HepG2 (cell line): Measurements from ENCODE around the gene RDM1. TPM values are rescaled to one million over a fixed set of nuclear protein-coding genes. Genes with fewer than 3 reads are reported as not detected.

ENCODE experiments used
- ATAC-seq: fragments of 200-7000 bp; cut with Tn5 transposase; 3 replicates; pipeline ENCODE4 v1.9.1; 2020; ENCODE audit warnings: mild to moderate bottlenecking, moderate library complexity
- BruUV-seq: library from RNA; stranded (reverse); fragments of 400-500 nt; replicated peaks from 2 replicates; lab custom pipeline; 2021; lab: Mats Ljungman, UMichigan
- CTCF ChIA-PET: fragments of 300-600 bp; formaldehyde crosslinking; extraction: SDS; loops from one replicate; lab custom pipeline; 2021; ENCODE audit warnings: low total read pairs, inconsistent platforms, low intra/inter-chr PET ratio; lab: Yijun Ruan, JAX
- POLR2A ChIA-PET: fragments of 350-600 bp; sonication (Branson Sonifier 250); formaldehyde crosslinking; loops from one replicate; lab custom pipeline; 2020; ENCODE audit warnings: antibody characterized with exemption, inconsistent platforms; lab: Yijun Ruan, JAX
- DNase-seq: peaks from one replicate; pipeline ENCODE4 v3.0.0-alpha.2; 2015; ENCODE audit warnings: low spot score
- FAIRE-seq: peaks from 3 replicates; lab custom pipeline; 2011; peaks lifted over from hg19 to GRCh38; lab: Jason Lieb, UNC
- H2AFZ ChIP-seq: one replicate; pipeline ENCODE4 v1.6.1; 2011; ENCODE audit warnings: low read length, inconsistent platforms
- H3K27ac ChIP-seq: fragments of 300-600 bp; 3 replicates; pipeline ENCODE4 v1.8.0; 2011; ENCODE audit warnings: mixed run types, mild to moderate bottlenecking, mixed read lengths, low read length, inconsistent platforms; ENCODE audit not compliant: insufficient read depth; ENCODE audit errors: extremely low read length
- H3K27me3 ChIP-seq, 2 experiments: fragments of 200-600 bp in 1 of 2; 2 replicates in 1 of 2; 3 replicates in 1 of 2; pipeline versions ENCODE4 v1.6.0 to v1.8.0; 2011; ENCODE audit warnings: low read length in 2 of 2, mild to moderate bottlenecking in 2 of 2, moderate library complexity in 2 of 2, inconsistent platforms in 1 of 2; ENCODE audit not compliant: insufficient read depth in 2 of 2, control insufficient read depth in 1 of 2
- H3K36me3 ChIP-seq, 2 experiments: fragments of 200-600 bp in 1 of 2; replicated peaks in 1 of 2; 2 replicates in 1 of 2; 3 replicates in 1 of 2; pipeline versions ENCODE4 v1.5.1 to v1.8.0; 2011; ENCODE audit warnings: low read length in 2 of 2, inconsistent platforms in 1 of 2; ENCODE audit not compliant: insufficient read depth in 2 of 2, control insufficient read depth in 1 of 2
- H3K4me1 ChIP-seq: 2 replicates; pipeline ENCODE4 v1.5.1; 2012; ENCODE audit warnings: low read length, inconsistent platforms; ENCODE audit not compliant: insufficient read depth
- H3K4me2 ChIP-seq: 2 replicates; pipeline ENCODE4 v1.6.0; 2011; ENCODE audit warnings: low read depth, low read length, inconsistent platforms
- H3K4me3 ChIP-seq, 3 experiments: fragments of 200-600 bp in 1 of 3; sonication (generic), shearing (Covaris generic) in 1 of 3; replicated peaks in 1 of 3; 2 replicates each; pipeline ENCODE4 v1.5.1; 2011 to 2016; ENCODE audit warnings: low read length in 3 of 3, inconsistent platforms in 2 of 3, low read depth in 2 of 3, mild to moderate bottlenecking in 2 of 3, control low read depth in 1 of 3, mixed read lengths in 1 of 3; ENCODE audit not compliant: insufficient read depth in 1 of 3
- H3K79me2 ChIP-seq: one replicate; pipeline ENCODE4 v1.6.1; 2011; ENCODE audit warnings: low read length, inconsistent platforms; ENCODE audit not compliant: insufficient read depth
- H3K9ac ChIP-seq: 2 replicates; pipeline ENCODE4 v1.6.0; 2011; ENCODE audit warnings: mild to moderate bottlenecking, low read depth, low read length, inconsistent platforms; ENCODE audit not compliant: insufficient read depth
- H3K9me3 ChIP-seq: 2 replicates; pipeline ENCODE4 v1.5.1; 2012; ENCODE audit warnings: mild to moderate bottlenecking, low read length
- H4K20me1 ChIP-seq: 2 replicates; pipeline ENCODE4 v1.6.0; 2011; ENCODE audit warnings: inconsistent platforms, mild to moderate bottlenecking, low read length, moderate library complexity; ENCODE audit not compliant: insufficient read depth
- CHD2 ChIP-seq: IDR thresholded peaks from 2 replicates; pipeline ENCODE4 v1.6.1; 2011; ENCODE audit warnings: low read depth, low read length, improper control_type of control experiment
- CREM ChIP-seq, 2 experiments: sonication (generic) in 1 of 2; formaldehyde crosslinking in 1 of 2; IDR thresholded peaks; 2 replicates each; pipeline versions ENCODE4 v1.4.0 to v1.6.1; 2016 to 2020; ENCODE audit warnings: antibody characterized with exemption in 1 of 2, mild to moderate bottlenecking in 1 of 2, missing genetic modification reagents in 1 of 2
- MED13 ChIP-seq: sonication (generic); formaldehyde crosslinking; IDR thresholded peaks from 2 replicates; pipeline ENCODE4 v1.5.0; 2020; ENCODE audit warnings: missing genetic modification reagents
- ONECUT2 ChIP-seq: sonication (generic); formaldehyde crosslinking; IDR thresholded peaks from 2 replicates; pipeline ENCODE4 v1.4.0; 2020; ENCODE audit warnings: missing genetic modification reagents
- PCBP2 ChIP-seq: fragments of 200-400 bp; formaldehyde crosslinking; optimal IDR thresholded peaks from 2 replicates; pipeline ENCODE3; 2018; ENCODE audit warnings: low read length, low read depth; ENCODE audit not compliant: poor library complexity, severe bottlenecking
- PHB2 ChIP-seq: fragments of 450-650 bp; IDR thresholded peaks from 2 replicates; pipeline ENCODE4 v1.6.1; 2018; ENCODE audit not compliant: partially characterized antibody
- PHF20 ChIP-seq: sonication (generic); formaldehyde crosslinking; IDR thresholded peaks from 2 replicates; pipeline ENCODE4 v1.5.0; 2020; ENCODE audit warnings: mild to moderate bottlenecking, missing genetic modification reagents
- SMAD9 ChIP-seq: sonication (generic); formaldehyde crosslinking; IDR thresholded peaks from 2 replicates; pipeline ENCODE4 v1.5.1; 2020; ENCODE audit warnings: mild to moderate bottlenecking, missing genetic modification reagents
- TGIF2 ChIP-seq: IDR thresholded peaks from 2 replicates; pipeline ENCODE4 v1.6.1; 2016; ENCODE audit warnings: control low read depth, missing compliant biosample characterization
- ZBTB10 ChIP-seq: sonication (generic); formaldehyde crosslinking; IDR thresholded peaks from 2 replicates; pipeline ENCODE4 v1.4.0; 2020; ENCODE audit warnings: missing genetic modification reagents, borderline replicate concordance
- ZFP37 ChIP-seq: sonication (generic); formaldehyde crosslinking; IDR thresholded peaks from 2 replicates; pipeline ENCODE4 v1.4.0; 2020; ENCODE audit warnings: missing genetic modification reagents, borderline replicate concordance
- ZNF224 ChIP-seq: sonication (generic); formaldehyde crosslinking; IDR thresholded peaks from 2 replicates; pipeline ENCODE4 v1.5.0; 2020; ENCODE audit warnings: mild to moderate bottlenecking, missing genetic modification reagents
- ZNF382 ChIP-seq: sonication (generic); formaldehyde crosslinking; IDR thresholded peaks from 2 replicates; pipeline ENCODE4 v1.5.0; 2020; ENCODE audit warnings: missing genetic modification reagents, mild to moderate bottlenecking, borderline replicate concordance
- ZNF556 ChIP-seq: sonication (generic); formaldehyde crosslinking; IDR thresholded peaks from 2 replicates; pipeline ENCODE4 v1.4.0; 2020; ENCODE audit warnings: mild to moderate bottlenecking, missing genetic modification reagents, borderline replicate concordance
- WGBS: methylation state at CpG from one replicate; pipeline ENCODE4 v1.1.6; 2017; ENCODE audit warnings: low lambda C conversion rate; 5-methylcytosine and 5-hydroxymethylcytosine counted together
- in situ Hi-C: cut with HindIII; loops from 2 replicates; pipeline ENCODE4 v1.10.0; 2017; ENCODE audit warnings: low pct_unique_long_range_greater_than_20kb; ENCODE audit not compliant: extremely low pct_ligation_motif_present
- intact Hi-C: fragments of 100-400 bp; cut with micrococcal nuclease; formaldehyde crosslinking; loops from one replicate; pipeline ENCODE4 v1.10.0; 2022; ENCODE audit not compliant: unreplicated experiment
- polyA plus RNA-seq, 8 experiments: library from polyadenylated mRNA; depleted of rRNA in 3 of 8; stranded (reverse) in 7 of 8; unstranded in 1 of 8; fragments of >200 nt; fragmentation: Illumina TruSeq in 4 of 8; extraction: Trizol in 4 of 8; gene quantifications; 2 replicates each; pipeline versions ENCODE4 v1.2.1 to v1.2.3, GENCODE V29; 2011 to 2016; ENCODE audit warnings: low read depth in 4 of 8, missing spikeins in 1 of 8, mixed read lengths in 1 of 8; ENCODE audit not compliant: insufficient read depth in 1 of 8
- total RNA-seq, 5 experiments: library from RNA; depleted of rRNA; stranded (reverse); fragments of >200 nt; fragmentation: Illumina TruSeq; extraction: Trizol; gene quantifications; 2 replicates each; pipeline ENCODE4 v1.2.3, GENCODE V29; 2016; ENCODE audit warnings: low read depth in 1 of 5

RDM1 gene
- total and polyA plus RNA-seq, 2 of the 13 experiments (the other 11 are each of a cell fraction or from before 2014, with no cell fraction given): 0.28 to 0.40 TPM

- TF ChIP-seq ZFP37: no peak
These were observed 29.7 kb downstream of the RDM1 start (continued) for GRCh38 chr17:35900708-35901480.

- no peak for TF ChIP-seq ZNF382 (CRISPR knock-in tag)
- no peak for TF ChIP-seq SMAD9 (CRISPR knock-in tag)
- TF ChIP-seq CREM (IDR thresholded peaks at IDR 0.05): no peak
- no peak for TF ChIP-seq CREM (CRISPR knock-in tag; IDR thresholded peaks at IDR 0.05)
- TF ChIP-seq PHB2: no peak
- TF ChIP-seq CHD2: no peak
- TF ChIP-seq MED13: no peak
- no peak for TF ChIP-seq ZBTB10 (CRISPR knock-in tag)
- TF ChIP-seq ZNF224 (CRISPR knock-in tag): no peak
- TF ChIP-seq PHF20 (CRISPR knock-in tag): no peak
- TF ChIP-seq ZNF556: no peak
- TF ChIP-seq TGIF2 (CRISPR knock-in tag): no peak
- no peak for TF ChIP-seq PCBP2
- no peak for TF ChIP-seq ONECUT2 (CRISPR knock-in tag)
- TF ChIP-seq, all 625 proteins: peak for 0
- no peaks in the 10 kb centered on the region for H4K20me1 ChIP-seq
- H3K9ac ChIP-seq: no peak overlapping the region
- CTCF ChIA-PET: no interaction called here
- no peak for ATAC-seq
- H3K4me2 ChIP-seq: no peak overlapping the region
- H3K79me2 ChIP-seq: no peaks in the 10 kb centered on the region
- POLR2A ChIA-PET: no interaction called here
- no peak for FAIRE-seq
- no peaks in the 10 kb centered on the region; a peak in 1 of 5 replicates for H3K27me3 ChIP-seq
- no peak for DNase-seq
- H3K27ac ChIP-seq: no peak overlapping the region
- H3K9me3 ChIP-seq: no peaks in the 10 kb centered on the region
- no peak overlapping the region for H3K4me3 ChIP-seq
- H2AFZ ChIP-seq: no peak overlapping the region
- H3K36me3 ChIP-seq: no peaks in the 10 kb centered on the region
- in situ Hi-C loops: no loop called here
- WGBS: 38% methylated on average over 5 of the region's 5 CpGs
- no TSS peak for BruUV-seq
- H3K4me1 ChIP-seq: no peaks in the 10 kb centered on the region
- intact Hi-C loops: no loop called here
These were observed 30.3 kb downstream of the RDM1 start for GRCh38 chr17:35900280-35900679.
